ENCODE data around the gene DEPP1.

Gene DEPP1

DNA sequence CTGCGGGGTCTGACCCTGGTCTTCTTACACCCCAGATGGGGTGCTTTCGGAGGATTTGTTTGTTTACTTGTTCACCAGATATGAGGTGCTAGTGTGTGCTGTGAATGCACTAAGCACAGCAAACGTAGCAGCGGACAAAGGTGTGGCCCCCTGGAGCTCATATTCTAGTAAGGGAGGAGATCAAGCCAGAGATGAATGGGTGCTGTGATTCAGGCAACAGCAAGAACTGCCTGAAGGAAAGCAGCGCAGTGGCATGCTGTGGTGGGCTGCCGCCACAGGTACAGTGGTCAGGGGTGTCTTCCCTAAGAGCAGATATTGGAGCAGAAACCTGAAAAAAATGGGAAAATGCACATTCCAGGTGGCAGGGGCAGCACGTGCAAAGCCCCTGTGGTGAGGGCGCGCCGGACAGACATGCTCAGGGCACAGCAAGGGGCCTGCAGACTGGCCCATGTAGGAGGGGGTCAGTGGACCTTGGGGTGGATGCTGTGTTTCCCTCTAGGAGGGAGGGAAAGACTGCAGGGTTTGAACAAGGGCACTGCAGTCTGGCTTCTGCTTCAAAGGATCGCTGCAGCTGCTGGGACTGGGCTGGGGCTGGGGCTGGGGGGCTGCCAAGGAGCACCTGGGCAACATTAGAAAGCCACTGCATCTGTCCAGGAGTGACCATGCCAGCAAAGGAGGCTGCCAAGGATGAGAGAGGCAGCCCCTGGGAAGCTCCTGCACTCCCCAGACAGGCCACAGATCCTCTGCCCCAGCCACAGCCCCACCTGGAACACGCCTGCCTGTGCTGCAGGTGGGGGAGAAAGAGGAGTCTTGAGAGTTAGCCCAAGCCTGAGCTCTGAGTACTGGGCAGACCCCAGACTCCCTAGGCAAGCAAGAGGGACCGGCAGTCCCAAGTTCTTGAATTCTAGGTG, 927 bp upstream of the DEPP1 start:
- no peak for DNase-seq (ENCODE audit: low spot score)

- no peak for DNase-seq (ENCODE audit: low spot score)
These were observed 418 bp downstream of the DEPP1 start for GRCh38 chr10:44978213-44978569.

DNA sequence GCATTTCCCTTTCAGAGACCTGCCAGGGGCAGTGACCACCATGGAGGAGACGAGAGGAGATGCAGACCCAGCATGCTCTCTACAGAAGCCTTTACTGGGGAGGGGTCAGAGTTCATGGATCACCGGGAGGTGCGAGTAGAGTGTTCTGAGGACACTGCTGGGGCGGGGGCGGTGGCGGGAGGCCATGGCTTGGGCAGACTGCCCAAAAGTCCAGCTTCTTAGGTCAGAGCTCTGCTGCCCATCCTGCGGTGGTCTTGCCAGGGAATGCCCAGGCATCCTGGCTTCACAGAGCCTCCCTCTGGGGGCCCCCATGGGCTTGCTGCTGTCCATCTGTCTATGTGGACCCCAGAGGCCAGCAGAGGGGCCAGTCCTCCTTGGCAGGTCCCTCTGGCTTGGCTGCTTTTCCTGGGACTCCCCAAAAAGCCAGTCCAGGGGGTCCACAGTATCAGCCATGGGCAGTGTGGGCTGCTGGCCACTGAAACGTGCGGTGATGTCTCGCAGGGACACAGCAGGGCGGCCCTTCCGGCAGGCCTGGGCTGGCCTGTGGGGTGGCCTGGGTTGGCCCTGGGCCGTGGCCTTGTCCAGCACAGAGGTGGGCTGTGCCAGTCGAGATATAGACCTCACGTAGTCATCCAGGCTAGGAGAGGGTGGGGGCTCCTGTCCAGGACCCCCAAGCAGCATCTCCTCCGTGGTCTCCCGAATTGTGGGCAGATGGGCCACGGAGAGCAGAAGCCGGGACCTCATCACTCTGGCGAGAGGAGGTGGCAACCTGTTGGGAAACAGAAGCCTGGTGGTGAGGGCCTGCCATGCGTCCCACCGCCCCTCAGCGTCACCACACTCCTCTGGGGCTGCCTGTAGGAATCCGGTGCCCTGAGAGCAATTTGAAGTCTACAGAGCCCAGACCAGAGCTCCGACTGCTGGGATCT, 1.1 kb downstream of the DEPP1 start:
- no peak for DNase-seq (ENCODE audit: low spot score)

GRCh38 chr10:44976352-44977198, 2.0 kb downstream of the DEPP1 start:
- no peak for DNase-seq (ENCODE audit: low spot score)

DNA sequence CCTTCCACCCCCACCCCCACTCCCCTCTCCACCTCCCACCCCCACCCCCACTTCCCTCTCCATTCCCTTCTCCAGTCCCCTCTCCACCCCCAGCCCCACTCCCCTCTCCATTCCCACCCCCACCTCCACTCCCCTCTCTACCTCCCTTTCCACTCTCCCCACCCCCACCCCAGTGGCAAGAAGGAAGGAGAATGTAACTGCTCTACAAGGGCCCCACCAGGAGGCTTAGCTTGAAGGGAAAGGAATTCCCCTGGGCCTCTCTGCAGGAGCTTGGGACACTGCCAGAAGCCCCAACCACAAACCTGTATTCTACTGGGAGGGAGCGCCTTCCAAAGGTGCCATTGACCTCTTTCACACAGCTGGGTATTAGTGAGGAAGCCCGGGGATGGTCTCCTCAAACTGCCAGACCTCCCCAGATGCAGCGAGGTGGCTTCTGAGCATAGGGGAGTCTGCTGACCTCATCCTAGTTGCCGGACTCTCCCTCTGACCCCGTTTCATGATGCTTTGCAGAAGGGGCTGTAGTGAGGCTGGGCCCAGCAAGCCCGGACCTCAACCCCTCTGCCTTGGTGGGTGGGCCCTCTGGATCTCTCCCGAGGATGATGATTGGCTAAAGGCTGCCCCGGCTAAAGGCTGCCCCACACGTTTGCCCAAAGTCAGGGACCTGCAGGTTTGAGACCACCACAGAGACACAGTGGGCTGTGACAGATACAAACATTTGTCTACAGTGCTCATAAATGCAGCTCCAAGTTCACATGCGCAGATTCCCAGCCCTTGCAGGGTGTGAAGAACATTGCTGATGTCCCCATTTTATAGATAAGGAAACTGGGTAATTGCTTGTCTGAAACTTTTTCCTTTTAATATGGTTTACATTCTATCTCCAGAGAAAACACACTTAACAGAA, 2.9 kb downstream of the DEPP1 start:
- no peak for DNase-seq (ENCODE audit: low spot score)

DNA sequence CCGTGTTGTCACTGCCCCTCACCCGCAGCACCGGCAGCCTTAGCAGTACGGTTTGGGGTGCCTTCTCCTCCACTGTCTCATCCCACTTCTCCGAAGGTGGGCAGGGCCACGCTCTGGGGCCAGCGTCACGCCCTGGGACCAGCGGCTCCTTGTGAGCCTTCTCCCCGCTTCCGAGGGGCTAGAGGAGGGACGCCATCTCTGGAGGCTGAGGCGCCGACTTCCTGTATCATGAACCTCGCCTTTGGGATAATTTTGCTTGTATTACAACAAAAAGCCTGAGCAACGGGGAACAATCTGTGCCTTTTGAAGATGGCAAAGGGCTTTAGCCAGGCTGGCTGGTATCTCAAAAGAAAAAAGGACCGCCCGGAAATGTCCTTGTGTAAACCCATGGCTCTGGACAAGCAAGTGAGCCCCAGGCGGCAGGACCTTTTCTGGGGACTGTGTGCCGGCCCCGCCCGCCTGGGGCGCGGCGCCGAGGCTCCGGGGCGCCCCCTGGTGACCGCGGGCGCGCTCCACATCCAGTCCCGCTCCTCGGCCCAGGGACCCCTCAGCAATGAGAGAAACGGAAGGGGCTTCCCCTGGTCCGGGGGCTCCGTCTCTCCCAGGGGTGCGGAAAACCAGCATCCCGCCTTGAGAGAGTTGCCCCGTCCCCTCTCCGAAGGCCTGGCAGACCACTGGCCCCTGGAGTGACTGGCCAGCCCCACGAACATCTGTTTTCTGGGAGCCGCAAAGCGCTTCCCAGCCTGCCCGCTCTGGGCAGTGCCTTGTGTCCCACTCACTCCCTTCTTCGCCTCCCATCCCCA, 3.8 kb downstream of the DEPP1 start:
- DNase-seq (ENCODE audit: low spot score), result peak; percentile 66

GRCh38 chr10:44974082-44974627, 4.5 kb downstream of the DEPP1 start:
- no peak for DNase-seq (ENCODE audit: low spot score)

DNA sequence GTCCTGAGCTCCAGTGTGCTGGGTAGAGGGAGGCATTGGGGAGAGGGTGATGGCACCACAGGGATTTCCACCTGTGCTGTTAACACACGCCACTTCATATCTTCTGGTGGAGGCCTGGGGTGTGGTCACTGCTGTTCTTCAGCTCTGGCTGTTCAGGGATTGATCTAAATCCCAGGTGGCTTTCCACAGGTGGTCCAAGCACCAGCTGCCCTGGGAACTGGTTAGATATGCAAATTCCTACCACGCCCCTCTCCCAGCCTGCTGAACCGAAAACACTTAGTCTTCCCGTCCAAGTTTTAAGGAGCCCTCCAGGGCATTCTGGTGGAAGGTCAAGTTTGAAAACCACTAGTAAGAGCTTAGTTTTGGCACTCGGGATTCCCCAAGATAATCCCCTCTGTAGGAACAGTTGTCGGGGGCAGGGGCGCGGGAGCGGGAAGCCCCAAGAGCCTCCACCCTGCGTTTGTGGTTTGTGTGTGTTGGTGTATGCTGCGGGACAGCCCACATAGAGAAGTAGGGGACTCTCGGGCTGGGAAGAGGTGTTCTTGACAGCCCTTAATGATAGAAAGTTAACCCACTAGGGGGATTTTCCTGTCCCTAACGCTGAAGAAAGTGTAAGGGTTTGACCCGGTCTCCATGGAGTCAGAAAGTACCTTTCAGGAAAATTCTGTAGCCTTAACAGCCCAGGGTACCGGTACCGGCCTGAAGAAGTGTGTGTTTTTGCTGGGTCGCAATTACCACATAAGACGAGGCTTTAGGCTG, 5.1 kb downstream of the DEPP1 start:
- no peak for DNase-seq (ENCODE audit: low spot score)

GRCh38 chr10:44972874-44973306, 5.7 kb downstream of the DEPP1 start:
- no peak for DNase-seq (ENCODE audit: low spot score)

- DNase-seq (ENCODE audit: low spot score), result no peak
These were observed 6.5 kb downstream of the DEPP1 start for GRCh38 chr10:44971935-44972757.

DNA sequence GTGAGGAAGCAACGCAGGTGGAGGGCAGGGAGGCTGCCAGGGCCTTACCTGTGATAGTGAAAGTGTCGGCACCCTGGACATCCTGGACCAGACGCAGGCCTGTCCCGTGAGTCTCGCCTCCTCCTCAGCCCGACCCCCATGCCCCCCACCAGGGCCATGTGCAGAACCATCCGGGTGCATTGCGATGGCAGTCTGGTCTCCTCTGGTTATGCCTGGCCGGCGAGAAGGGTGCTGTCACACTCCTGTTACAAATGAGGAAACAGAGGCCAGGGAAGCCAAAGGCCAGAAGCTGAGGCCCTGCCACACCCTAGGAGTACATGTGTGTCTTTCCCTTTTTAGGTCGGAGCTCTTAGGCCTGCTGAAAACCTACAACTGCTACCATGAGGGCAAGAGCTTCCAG, 7.2 kb downstream of the DEPP1 start:
- DNase-seq (ENCODE audit: low spot score), result no peak

GRCh38 chr10:44970812-44971395, 7.7 kb downstream of the DEPP1 start:
- no peak for DNase-seq (ENCODE audit: low spot score)

DNA sequence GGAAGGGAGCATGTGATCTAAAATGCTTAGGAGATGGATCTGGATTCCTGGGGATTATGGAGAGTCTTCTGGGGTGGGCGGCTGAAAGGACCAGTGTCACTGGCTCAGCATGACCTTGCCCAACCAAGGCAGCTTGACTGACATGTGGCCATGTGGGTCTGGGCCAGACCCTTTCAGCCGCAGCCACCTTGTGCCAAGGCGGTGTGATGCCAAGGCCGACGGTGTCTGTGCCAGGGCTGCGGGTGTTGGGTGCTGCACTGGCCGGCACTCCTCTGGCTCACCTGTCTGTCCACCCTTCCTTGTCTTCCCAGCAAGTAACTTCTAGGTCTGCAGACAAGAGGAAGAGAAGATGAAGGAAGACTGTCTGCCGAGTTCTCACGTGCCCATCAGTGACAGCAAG, 8.8 kb downstream of the DEPP1 start:
- DNase-seq (ENCODE audit: low spot score), result no peak

DNA sequence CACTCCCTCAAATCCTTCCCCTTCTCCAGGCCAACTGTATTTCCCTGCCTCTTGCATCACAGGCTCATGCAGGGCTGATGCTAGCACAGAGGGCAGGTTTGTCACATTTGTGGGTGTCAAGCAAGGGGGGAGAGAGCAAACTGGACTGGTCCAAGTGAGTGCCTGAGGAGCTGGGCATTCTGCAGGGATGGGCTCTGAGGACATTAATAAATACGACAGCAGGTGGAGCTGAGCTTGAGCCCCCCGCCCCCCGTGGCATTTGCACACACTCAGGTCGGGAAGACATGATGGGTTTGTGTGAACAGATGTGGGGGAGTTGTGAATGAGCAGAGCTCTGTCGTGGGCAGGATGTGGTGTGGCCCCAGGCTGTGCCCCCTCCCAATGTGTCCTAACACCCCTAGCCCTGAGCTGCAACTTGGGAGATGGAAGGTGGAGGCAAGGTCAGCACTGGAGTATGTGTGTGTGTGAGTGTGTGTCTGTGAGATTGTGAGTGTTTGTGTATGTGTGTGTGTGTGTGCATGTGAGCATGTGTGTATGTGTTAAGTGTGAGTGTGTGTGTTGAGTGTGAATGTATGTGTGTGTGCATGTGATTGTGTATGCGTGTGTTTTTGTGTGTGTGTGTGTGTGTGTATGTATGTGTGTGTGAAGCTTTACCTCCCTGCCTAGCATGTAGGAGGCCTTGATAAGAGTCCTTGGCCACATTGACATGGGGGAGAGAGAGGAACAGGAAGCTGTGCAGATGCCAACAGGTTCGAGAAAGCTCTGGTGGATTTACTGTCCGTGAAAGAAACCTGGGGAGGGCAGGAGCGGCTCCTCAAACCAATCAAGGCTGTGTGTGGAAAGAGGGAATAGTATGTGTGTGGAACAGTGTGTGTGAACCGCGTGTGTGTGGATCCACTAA, 9.9 kb downstream of the DEPP1 start:
- peak; percentile 25 for DNase-seq (ENCODE audit: low spot score)

DNA sequence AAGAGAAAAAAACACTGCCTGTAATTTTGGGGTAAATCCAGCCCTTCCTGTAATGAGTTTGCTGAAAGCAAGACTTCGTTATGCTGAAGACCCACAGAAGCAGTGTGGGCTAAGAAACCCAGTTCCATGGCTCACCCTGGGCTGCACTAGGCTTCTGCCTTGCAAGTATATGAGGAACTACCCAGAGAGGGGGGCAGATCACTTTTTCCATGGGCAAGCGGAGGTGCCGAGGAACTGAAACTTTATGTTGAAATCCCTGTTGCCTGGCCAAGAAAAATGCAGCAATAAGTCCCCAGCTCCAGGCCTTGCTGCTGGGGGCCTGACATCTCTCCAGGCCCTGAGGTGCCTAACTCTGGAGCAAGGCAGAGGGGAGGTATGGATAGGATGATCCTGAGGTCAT, 10.5 kb downstream of the DEPP1 start:
- peak; percentile 21 for DNase-seq (ENCODE audit: low spot score)

DNA sequence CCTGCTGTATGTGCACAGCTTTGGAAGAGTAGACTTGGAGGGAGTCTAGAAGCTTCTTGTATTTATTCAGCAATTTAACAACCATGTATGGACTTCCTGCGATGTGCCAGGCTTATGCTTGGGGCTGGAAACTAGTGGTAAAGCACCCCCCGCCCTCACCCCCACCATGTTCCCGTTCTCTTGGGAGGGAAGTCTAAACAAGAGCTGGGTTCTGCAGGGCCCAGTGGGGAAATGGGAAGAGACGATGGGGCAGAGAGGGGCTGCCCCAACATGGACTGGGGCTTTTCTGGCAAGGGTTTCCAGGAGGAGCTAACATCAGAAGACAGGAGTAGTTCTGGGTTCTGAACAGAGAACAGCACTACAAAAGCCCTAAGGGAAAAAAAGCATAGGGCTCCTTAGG, 11.0 kb downstream of the DEPP1 start:
- no peak for DNase-seq (ENCODE audit: low spot score)
